CD4-positive, alpha-beta T cell (primary cell): ENCODE results near the gene STX12. TPM values are rescaled to one million over a fixed set of nuclear protein-coding genes. Genes with fewer than 3 reads are reported as not detected.

Source experiments
- ATAC-seq: fragments of 200-7000 bp; cut with Tn5 transposase; one replicate; pipeline ENCODE4 v1.10.0; 2022; ENCODE audit warnings: mild to moderate bottlenecking; ENCODE audit not compliant: poor library complexity
- CTCF ChIA-PET: fragments of 350-600 bp; sonication (Branson Sonifier 250); formaldehyde crosslinking; loops from one replicate; lab custom pipeline; 2021; ENCODE audit warnings: antibody characterized with exemption, inconsistent platforms; lab: Charles Lee
- POLR2A ChIA-PET: fragments of 350-600 bp; sonication (Branson Sonifier 250); formaldehyde crosslinking; loops from one replicate; lab custom pipeline; 2021; ENCODE audit warnings: antibody characterized with exemption, inconsistent platforms; lab: Charles Lee
- DNase-seq, 14 experiments: peaks; one replicate each; pipeline ENCODE4 v3.0.0-alpha.2; 2013 to 2020; ENCODE audit warnings: mixed read lengths in 2 of 14
- H3K27ac ChIP-seq, 2 donors: one replicate each; pipeline versions ENCODE4 v1.5.1 to v1.7.0; 2013; ENCODE audit warnings: low read length in 2 of 2, low read depth in 1 of 2, mild to moderate bottlenecking in 1 of 2
- H3K27me3 ChIP-seq, 2 experiments: 1 replicate in 1 of 2; 2 replicates in 1 of 2; pipeline versions ENCODE4 v1.6.1 to v1.7.0; 2013; ENCODE audit warnings: low read length in 2 of 2, control low read depth in 1 of 2, mild to moderate bottlenecking in 1 of 2, moderate library complexity in 1 of 2; ENCODE audit not compliant: insufficient read depth in 2 of 2, control insufficient read depth in 1 of 2
- H3K36me3 ChIP-seq: one replicate; pipeline ENCODE4 v1.6.1; 2013; ENCODE audit warnings: low read length, control low read depth; ENCODE audit not compliant: insufficient read depth
- H3K4me1 ChIP-seq: one replicate; pipeline ENCODE4 v1.6.1; 2013; ENCODE audit warnings: low read length, control low read depth; ENCODE audit not compliant: insufficient read depth
- H3K4me3 ChIP-seq: one replicate; pipeline ENCODE4 v1.5.1; 2013; ENCODE audit warnings: mild to moderate bottlenecking, low read length, moderate library complexity
- H3K9me3 ChIP-seq, 2 experiments: 1 replicate in 1 of 2; 2 replicates in 1 of 2; pipeline versions ENCODE4 v1.6.1 to v1.7.0; 2013; ENCODE audit warnings: low read length in 2 of 2, mild to moderate bottlenecking in 2 of 2, control low read depth in 1 of 2, moderate library complexity in 1 of 2; ENCODE audit not compliant: control insufficient read depth in 1 of 2, insufficient read depth in 1 of 2
- H3K27ac Mint-ChIP-seq: one replicate; pipeline ENCODE4 v1.8.0; 2020; ENCODE audit warnings: mixed read lengths
- H3K27me3 Mint-ChIP-seq: one replicate; pipeline ENCODE4 v1.8.0; 2021; ENCODE audit warnings: mixed read lengths
- H3K36me3 Mint-ChIP-seq: one replicate; pipeline ENCODE4 v1.8.0; 2021; ENCODE audit warnings: low read depth, mixed read lengths
- H3K4me1 Mint-ChIP-seq: one replicate; pipeline ENCODE4 v1.8.0; 2021; ENCODE audit warnings: low read depth, mixed read lengths
- H3K4me3 Mint-ChIP-seq: one replicate; pipeline ENCODE4 v1.8.0; 2020; ENCODE audit warnings: mild to moderate bottlenecking, mixed read lengths
- H3K9me3 Mint-ChIP-seq: one replicate; pipeline ENCODE4 v1.8.0; 2020; ENCODE audit warnings: mixed read lengths
- intact Hi-C, 2 experiments: fragments of 100-400 bp; cut with DNase I in 1 of 2; cut with micrococcal nuclease in 1 of 2; formaldehyde crosslinking; loops; one replicate each; pipeline versions ENCODE4 v1.15.1 to v1.9.0; 2023 to 2025; cut with DNase I, micrococcal nuclease
- total RNA-seq, 174 experiments: library from RNA in 2 of 174; stranded (reverse) in 2 of 174; gene quantifications; one replicate each; pipeline ENCODE4 v1.2.3 and lab custom pipeline; 2021 to 2026
- TF ChIP-seq, protein P1 (sequence below): fragments of 200-600 bp; IDR thresholded peaks from one replicate; pipeline ENCODE4 v1.8.0; 2022; ENCODE audit warnings: antibody characterized with exemption, mild to moderate bottlenecking

Gene STX12
- total RNA-seq, 2 experiments from 2014 or later, result 20.3 to 22.7 TPM

- Histone ChIP-seq H3K36me3 (peaks cover 20% of the 10 kb centered on the region), H3K4me1 (peaks cover 19% of the 10 kb centered on the region), H3K4me3 (peak overlapping the region; percentile 74), H3K27ac (no peak overlapping the region), H3K9me3 (no peaks in the 10 kb centered on the region), H3K27me3 (no peaks in the 10 kb centered on the region)
- ChIA-PET POLR2A (no interaction called here), CTCF (interaction anchor here (0.5 to 2.8 kb wide), 2 partner anchors 56 to 318 kb away, joined by 3 to 44 read pairs; partner anchors contain the start of gene IFI6)
- Mint-ChIP-seq H3K9me3 (no peaks in the 10 kb centered on the region), H3K27ac (peak overlapping the region; percentile 89), H3K27me3 (no peaks in the 10 kb centered on the region), H3K36me3 (peaks cover 37% of the 10 kb centered on the region), H3K4me1 (peaks cover 24% of the 10 kb centered on the region), H3K4me3 (peak overlapping the region; percentile 85)
- TF ChIP-seq, protein P1, sequence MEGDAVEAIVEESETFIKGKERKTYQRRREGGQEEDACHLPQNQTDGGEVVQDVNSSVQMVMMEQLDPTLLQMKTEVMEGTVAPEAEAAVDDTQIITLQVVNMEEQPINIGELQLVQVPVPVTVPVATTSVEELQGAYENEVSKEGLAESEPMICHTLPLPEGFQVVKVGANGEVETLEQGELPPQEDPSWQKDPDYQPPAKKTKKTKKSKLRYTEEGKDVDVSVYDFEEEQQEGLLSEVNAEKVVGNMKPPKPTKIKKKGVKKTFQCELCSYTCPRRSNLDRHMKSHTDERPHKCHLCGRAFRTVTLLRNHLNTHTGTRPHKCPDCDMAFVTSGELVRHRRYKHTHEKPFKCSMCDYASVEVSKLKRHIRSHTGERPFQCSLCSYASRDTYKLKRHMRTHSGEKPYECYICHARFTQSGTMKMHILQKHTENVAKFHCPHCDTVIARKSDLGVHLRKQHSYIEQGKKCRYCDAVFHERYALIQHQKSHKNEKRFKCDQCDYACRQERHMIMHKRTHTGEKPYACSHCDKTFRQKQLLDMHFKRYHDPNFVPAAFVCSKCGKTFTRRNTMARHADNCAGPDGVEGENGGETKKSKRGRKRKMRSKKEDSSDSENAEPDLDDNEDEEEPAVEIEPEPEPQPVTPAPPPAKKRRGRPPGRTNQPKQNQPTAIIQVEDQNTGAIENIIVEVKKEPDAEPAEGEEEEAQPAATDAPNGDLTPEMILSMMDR, result no peak
- intact Hi-C loops, result loop anchor here (2.0 to 10.0 kb wide), 5 partner anchors 45 to 495 kb away; partner anchors contain the start of genes EYA3 (in 1 of the 2), PPP1R8 (in 1 of the 2), STX12 (in 1 of the 2) and TMEM222 (in 1 of the 2)
- ATAC-seq (no peak), DNase-seq (peak in 1 of 14 experiments; percentile 1)
Measured at GRCh38 chr1:27727126-27727525, 45.9 kb upstream of the STX12 start.

DNA sequence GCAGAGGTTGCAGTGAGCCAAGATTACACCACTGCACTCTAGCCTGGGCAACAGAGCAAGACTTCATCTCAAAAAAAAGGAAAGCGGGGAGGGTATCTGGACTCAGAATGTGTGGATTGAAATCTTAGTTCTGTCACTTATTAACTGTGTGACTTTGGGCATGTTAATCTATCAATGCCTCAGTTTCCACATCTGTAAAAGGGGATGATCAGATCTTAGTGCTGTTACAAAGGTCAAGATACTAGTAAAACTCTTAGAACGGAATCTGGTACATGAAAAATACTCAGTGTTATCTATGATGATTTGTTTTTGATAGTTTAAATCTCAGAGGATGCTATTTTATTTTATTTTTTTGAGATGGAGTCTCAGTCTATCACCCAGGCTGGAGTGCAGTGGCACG, 36.8 kb upstream of the STX12 start:
- H3K27me3 Mint-ChIP-seq, result no peaks in the 10 kb centered on the region
- ChIA-PET CTCF (no interaction called here), POLR2A (no interaction called here)
- H3K4me1 Mint-ChIP-seq, result no peaks in the 10 kb centered on the region
- DNase-seq, result no peak
- H3K4me3 Mint-ChIP-seq, result no peak overlapping the region
- intact Hi-C loops, result no loop called here
- Histone ChIP-seq H3K9me3 (no peaks in the 10 kb centered on the region), H3K4me3 (no peak overlapping the region), H3K27me3 (no peaks in the 10 kb centered on the region), H3K27ac (no peak overlapping the region), H3K4me1 (no peaks in the 10 kb centered on the region), H3K36me3 (peaks cover 72% of the 10 kb centered on the region)
- peaks cover 72% of the 10 kb centered on the region for H3K36me3 Mint-ChIP-seq
- TF ChIP-seq, protein P1, result no peak
- H3K9me3 Mint-ChIP-seq, result no peaks in the 10 kb centered on the region
- no peak for ATAC-seq
- no peak overlapping the region for H3K27ac Mint-ChIP-seq

DNA sequence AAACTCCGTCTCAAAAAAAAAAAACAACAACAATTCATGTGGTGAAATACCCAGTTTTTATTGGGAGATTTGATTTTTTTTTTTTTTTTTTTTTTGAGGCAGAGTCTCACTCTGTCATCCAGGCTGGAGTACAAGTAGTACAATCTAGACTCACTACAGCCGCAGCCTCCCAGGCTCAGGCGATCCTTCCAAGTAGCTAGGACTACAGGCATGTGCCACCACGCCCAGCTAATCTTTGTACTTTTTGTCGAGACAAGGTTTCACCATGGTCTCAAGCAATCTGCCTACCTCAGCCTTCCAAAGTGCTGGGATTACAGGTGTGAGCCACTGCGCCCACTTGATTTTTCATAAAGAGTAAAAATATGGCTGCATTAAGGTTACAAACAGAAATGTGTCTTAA, 31.9 kb upstream of the STX12 start:
- Histone ChIP-seq H3K27me3 (no peaks in the 10 kb centered on the region), H3K36me3 (peaks cover 64% of the 10 kb centered on the region), H3K4me3 (no peak overlapping the region), H3K4me1 (no peaks in the 10 kb centered on the region), H3K27ac (no peak overlapping the region), H3K9me3 (no peaks in the 10 kb centered on the region)
- no peak for DNase-seq
- TF ChIP-seq, protein P1, result no peak
- H3K36me3 Mint-ChIP-seq, result peaks cover 58% of the 10 kb centered on the region
- no peaks in the 10 kb centered on the region for H3K9me3 Mint-ChIP-seq
- POLR2A ChIA-PET, result no interaction called here
- H3K27ac Mint-ChIP-seq, result no peak overlapping the region
- no peak overlapping the region for H3K4me3 Mint-ChIP-seq
- no peaks in the 10 kb centered on the region for H3K27me3 Mint-ChIP-seq
- no peaks in the 10 kb centered on the region for H3K4me1 Mint-ChIP-seq
- ATAC-seq, result no peak
- intact Hi-C loops, result no loop called here
- CTCF ChIA-PET, result interaction anchor here (0.7 to 1.0 kb wide), 2 partner anchors 15 to 1460 kb away, joined by 3 read pairs; partner anchors contain the start of gene FAM76A
